H1 (cell line): ENCODE results near the gene SESN3. TPM values are rescaled to one million over a fixed set of nuclear protein-coding genes. Genes with fewer than 3 reads are reported as not detected.

Experiments
- CTCF ChIA-PET: fragments of 300-600 bp; sonication (Branson Sonifier 250); formaldehyde crosslinking; loops from one replicate; lab custom pipeline; 2021; ENCODE audit not compliant: partially characterized antibody; lab: Charles Lee
- POLR2A ChIA-PET: fragments of 300-600 bp; sonication (Branson Sonifier 250); formaldehyde crosslinking; loops from one replicate; lab custom pipeline; 2021; ENCODE audit warnings: inconsistent platforms; ENCODE audit not compliant: partially characterized antibody; lab: Charles Lee
- DNase-seq, 2 experiments: peaks; one replicate each; pipeline versions ENCODE4 v3.0.0 to v3.0.0-alpha.2; 2010 to 2022; ENCODE audit warnings: low spot score in 2 of 2, low read depth in 1 of 2, mixed read lengths in 1 of 2
- FAIRE-seq: peaks from 2 replicates; lab custom pipeline; 2011; peaks lifted over from hg19 to GRCh38; lab: Jason Lieb, UNC
- H2AFZ ChIP-seq: 2 replicates; pipeline ENCODE4 v1.8.1; 2012; ENCODE audit warnings: low read length, inconsistent platforms
- H2AK5ac ChIP-seq: 2 replicates; pipeline ENCODE4 v1.6.1; 2013; ENCODE audit warnings: low read depth, low read length
- H2BK120ac ChIP-seq: replicated peaks from 2 replicates; pipeline ENCODE3; 2013; ENCODE audit warnings: low read depth, low read length, inconsistent platforms
- H2BK12ac ChIP-seq: 2 replicates; pipeline ENCODE4 v1.6.1; 2013; ENCODE audit warnings: low read depth, low read length
- H2BK15ac ChIP-seq: 2 replicates; pipeline ENCODE4 v1.6.1; 2013; ENCODE audit warnings: low read length
- H2BK20ac ChIP-seq: 2 replicates; pipeline ENCODE4 v1.6.1; 2013; ENCODE audit warnings: low read length
- H2BK5ac ChIP-seq: 2 replicates; pipeline ENCODE4 v1.6.1; 2013; ENCODE audit warnings: low read depth, low read length
- H3K14ac ChIP-seq: 2 replicates; pipeline ENCODE4 v1.6.1; 2013; ENCODE audit warnings: inconsistent platforms; ENCODE audit not compliant: insufficient read length
- H3K18ac ChIP-seq: 2 replicates; pipeline ENCODE4 v1.6.1; 2013; ENCODE audit warnings: low read length; ENCODE audit errors: extremely low read depth
- H3K23ac ChIP-seq: 2 replicates; pipeline ENCODE4 v1.6.1; 2013; ENCODE audit warnings: inconsistent platforms; ENCODE audit not compliant: insufficient read length
- H3K23me2 ChIP-seq: 2 replicates; pipeline ENCODE4 v1.6.1; 2013; ENCODE audit warnings: low read depth, low read length
- H3K27ac ChIP-seq: 2 replicates; pipeline ENCODE4 v1.6.1; 2011; ENCODE audit warnings: low read depth, low read length, inconsistent platforms
- H3K27me3 ChIP-seq, 4 experiments: replicated peaks in 1 of 4; 1 replicate in 1 of 4; 2 replicates in 3 of 4; pipeline versions ENCODE4 v1.6.1 to v1.8.1; 2011 to 2013; ENCODE audit warnings: low read length in 3 of 4, mild to moderate bottlenecking in 3 of 4, inconsistent platforms in 2 of 4, mixed read lengths in 2 of 4, moderate library complexity in 1 of 4; ENCODE audit not compliant: control insufficient read depth in 3 of 4, insufficient read depth in 3 of 4; ENCODE audit errors: extremely low read depth in 1 of 4
- H3K36me3 ChIP-seq, 4 experiments: 2 replicates each; pipeline versions ENCODE4 v1.6.1 to v1.8.1; 2011 to 2013; ENCODE audit warnings: mild to moderate bottlenecking in 4 of 4, low read length in 3 of 4, moderate library complexity in 2 of 4, control low read depth in 1 of 4, inconsistent platforms in 1 of 4; ENCODE audit not compliant: insufficient read depth in 4 of 4, control insufficient read depth in 2 of 4
- H3K4ac ChIP-seq: replicated peaks from 2 replicates; pipeline ENCODE3; 2013; ENCODE audit warnings: low read length, low read depth, mixed read lengths, inconsistent platforms; ENCODE audit not compliant: insufficient read length
- H3K4me1 ChIP-seq, 4 experiments: replicated peaks in 1 of 4; 1 replicate in 1 of 4; 2 replicates in 3 of 4; pipeline versions ENCODE4 v1.6.1 to v1.8.1; 2011 to 2013; ENCODE audit warnings: low read length in 3 of 4, inconsistent platforms in 2 of 4, mixed read lengths in 1 of 4; ENCODE audit not compliant: insufficient read depth in 4 of 4, control insufficient read depth in 3 of 4
- H3K4me2 ChIP-seq, 2 experiments: 2 replicates each; pipeline versions ENCODE4 v1.6.1 to v1.8.1; 2011 to 2013; ENCODE audit warnings: low read depth in 2 of 2, low read length in 2 of 2, control low read depth in 1 of 2, inconsistent platforms in 1 of 2, mild to moderate bottlenecking in 1 of 2; ENCODE audit not compliant: insufficient read depth in 1 of 2
- H3K4me3 ChIP-seq, 4 experiments: fragments of 200-600, 300-600 bp in 1 of 4; sonication (generic), shearing (Covaris generic), sonication (Bioruptor Twin) in 1 of 4; 2 replicates each; pipeline versions ENCODE4 v1.5.1 to v1.8.1; 2011 to 2016; ENCODE audit warnings: low read length in 4 of 4, low read depth in 3 of 4, control low read depth in 2 of 4, inconsistent platforms in 2 of 4, mild to moderate bottlenecking in 2 of 4, mixed read lengths in 1 of 4, moderate library complexity in 1 of 4; ENCODE audit not compliant: insufficient read depth in 2 of 4; ENCODE audit errors: extremely low read depth in 1 of 4
- H3K56ac ChIP-seq: replicated peaks from 2 replicates; pipeline ENCODE3; 2013; ENCODE audit warnings: low read depth, mild to moderate bottlenecking, mixed read lengths, low read length, inconsistent platforms; ENCODE audit not compliant: insufficient read length
- H3K79me1 ChIP-seq: 2 replicates; pipeline ENCODE4 v1.6.1; 2013; ENCODE audit warnings: low read depth, low read length, control low read depth
- H3K79me2 ChIP-seq, 2 experiments: 2 replicates each; pipeline versions ENCODE4 v1.6.1 to v1.8.1; 2012 to 2013; ENCODE audit warnings: low read length in 2 of 2, mild to moderate bottlenecking in 2 of 2, inconsistent platforms in 1 of 2; ENCODE audit not compliant: insufficient read depth in 2 of 2, control insufficient read depth in 1 of 2
- H3K9ac ChIP-seq, 4 experiments: replicated peaks in 1 of 4; 1 replicate in 1 of 4; 2 replicates in 3 of 4; pipeline versions ENCODE4 v1.6.1 to v1.8.1; 2011 to 2013; ENCODE audit warnings: low read depth in 3 of 4, low read length in 3 of 4, control low read depth in 2 of 4, mild to moderate bottlenecking in 2 of 4, moderate library complexity in 2 of 4, inconsistent platforms in 1 of 4; ENCODE audit errors: extremely low read depth in 1 of 4
- H3K9me3 ChIP-seq, 2 experiments: 2 replicates each; pipeline versions ENCODE4 v1.6.1 to v1.8.1; 2012 to 2013; ENCODE audit warnings: mild to moderate bottlenecking in 2 of 2, moderate library complexity in 2 of 2, control low read depth in 1 of 2, inconsistent platforms in 1 of 2, low read depth in 1 of 2, low read length in 1 of 2, mixed read lengths in 1 of 2; ENCODE audit not compliant: insufficient read depth in 2 of 2
- H4K20me1 ChIP-seq, 2 experiments: replicated peaks in 1 of 2; 2 replicates each; pipeline versions ENCODE3 to v1.8.1; 2011 to 2013; ENCODE audit warnings: inconsistent platforms in 2 of 2, low read length in 2 of 2, mild to moderate bottlenecking in 1 of 2; ENCODE audit not compliant: insufficient read depth in 2 of 2, control insufficient read depth in 1 of 2
- H4K5ac ChIP-seq: 2 replicates; pipeline ENCODE4 v1.6.1; 2013; ENCODE audit warnings: low read length, low read depth, mixed read lengths, inconsistent platforms; ENCODE audit not compliant: insufficient read length
- H4K8ac ChIP-seq: 2 replicates; pipeline ENCODE4 v1.8.0; 2013; ENCODE audit warnings: mild to moderate bottlenecking, moderate library complexity, low read length, inconsistent platforms; ENCODE audit not compliant: insufficient read depth; ENCODE audit errors: extremely low read depth
- H4K91ac ChIP-seq: replicated peaks from 2 replicates; pipeline ENCODE3; 2013; ENCODE audit warnings: low read length, mixed read lengths, inconsistent platforms; ENCODE audit not compliant: insufficient read length
- CHD2 ChIP-seq: IDR thresholded peaks from 2 replicates; pipeline ENCODE4 v1.6.1; 2012; ENCODE audit warnings: low read length, improper control_type of control experiment
- HDAC6 ChIP-seq: IDR thresholded peaks from one replicate; pipeline ENCODE4 v1.7.1; 2012; ENCODE audit warnings: low read depth, mild to moderate bottlenecking, inconsistent platforms, low read length, moderate library complexity
- RXRA ChIP-seq: IDR thresholded peaks from 2 replicates; pipeline ENCODE4 v1.6.1; 2011; ENCODE audit warnings: low read depth, mild to moderate bottlenecking, low read length, moderate library complexity; ENCODE audit not compliant: insufficient read depth
- SP1 ChIP-seq: IDR thresholded peaks from 2 replicates; pipeline ENCODE4 v1.6.1; 2011; ENCODE audit warnings: low read depth, low read length
- YY1 ChIP-seq: IDR thresholded peaks from 2 replicates; pipeline ENCODE4 v1.6.1; 2011; ENCODE audit warnings: low read depth, mild to moderate bottlenecking, low read length
- WGBS, 2 experiments: shearing (Covaris generic) in 1 of 2; methylation state at CpG; one replicate each; pipeline versions ENCODE4 v1.1.6 to v1.1.7; 2013 to 2015; ENCODE audit warnings: low lambda C conversion rate in 2 of 2, mixed read lengths in 2 of 2, inconsistent platforms in 1 of 2, low coverage in 1 of 2, missing lambda C conversion rate in 1 of 2; ENCODE audit not compliant: insufficient replicate concordance in 2 of 2, insufficient coverage in 1 of 2, insufficient read length in 1 of 2; ENCODE audit errors: extremely low coverage in 1 of 2, missing lambda C conversion rate in 1 of 2; 5-methylcytosine and 5-hydroxymethylcytosine counted together
- polyA plus RNA-seq, 7 experiments: library from polyadenylated mRNA; depleted of rRNA in 3 of 7; stranded (reverse) in 5 of 7; unstranded in 2 of 7; fragments of >200 nt in 5 of 7; fragments of 200-250 nt in 2 of 7; gene quantifications; 1 replicate in 5 of 7; 2 replicates in 1 of 7; 4 replicates in 1 of 7; pipeline versions ENCODE4 v1.2.1 to v1.2.3, GENCODE V29; 2011 to 2013; ENCODE audit warnings: missing spikeins in 2 of 7, mixed read lengths in 2 of 7
- total RNA-seq: library from RNA; stranded (reverse); fragmentation: NEBNext Ultra II Directional; extraction: Animal tissue kit (Norgen Biotek cat#: 25700); gene quantifications from 2 replicates; pipeline ENCODE4 v1.2.1, GENCODE V29; 2021

SESN3 gene
- total and polyA plus RNA-seq, 2 of the 8 experiments (the other 6 are each of a cell fraction or from before 2014, with no cell fraction given) = 10.2 to 31.1 TPM

- DNase-seq (no peak), FAIRE-seq (no peak)
- Histone ChIP-seq H3K79me2 (no peaks in the 10 kb centered on the region), H4K8ac (no peak overlapping the region), H3K4me3 (no peak overlapping the region), H3K9me3 (no peaks in the 10 kb centered on the region), H3K36me3 (no peaks in the 10 kb centered on the region), H4K20me1 (peaks cover 0 to 2% of the 10 kb centered on the region in 2 experiments), H3K4ac (no peak overlapping the region), H3K18ac (no peak overlapping the region), H3K4me1 (no peaks in the 10 kb centered on the region), H3K9ac (no peak overlapping the region), H3K14ac (no peak overlapping the region), H3K23me2 (no peaks in the 10 kb centered on the region), H3K4me2 (no peak overlapping the region), H3K56ac (no peak overlapping the region), H3K79me1 (no peaks in the 10 kb centered on the region), H2BK12ac (no peak overlapping the region), H3K27me3 (no peaks in the 10 kb centered on the region), H2BK120ac (no peak overlapping the region), H4K91ac (no peak overlapping the region), H2BK20ac (no peak overlapping the region), H3K23ac (no peak overlapping the region), H2AK5ac (no peak overlapping the region), H4K5ac (no peak overlapping the region), H2BK5ac (no peak overlapping the region), H3K27ac (no peak overlapping the region), H2AFZ (no peak overlapping the region), H2BK15ac (no peak overlapping the region)
- 88% methylated on average over 2 of the region's 2 CpGs; no CpG with 5 or more reads in 1 of the 2 experiments for WGBS, 2 experiments
- POLR2A ChIA-PET = no interaction called here
- CTCF ChIA-PET = interaction anchor here (1.5 kb wide), 1 partner anchor 18 kb away, joined by 4 read pairs; no protein-coding TSS in a partner anchor
- TF ChIP-seq YY1 (no peak), HDAC6 (no peak), CHD2 (no peak), SP1 (no peak), RXRA (no peak)
These were observed 111.5 kb downstream of the SESN3 start for GRCh38 chr11:95119361-95120060.
